H1 (cell line): Measurements from ENCODE around the gene ERP44.
"Not testable (repeated sequence)": the region's sequence is repeated elsewhere in the genome, so short reads cannot be mapped to it uniquely, and the experiment has no call there.

Experiments
- RAD21 ChIP-seq, 2 experiments: IDR thresholded peaks in 1 of 2; conservative IDR thresholded peaks in 1 of 2; 2 replicates each; pipeline ENCODE4 v1.6.1; 2011; ENCODE audit warnings: low read depth in 2 of 2, low read length in 2 of 2, improper control_type of control experiment in 1 of 2, inconsistent platforms in 1 of 2, mild to moderate bottlenecking in 1 of 2, moderate library complexity in 1 of 2
- SRF ChIP-seq: IDR thresholded peaks from 2 replicates; pipeline ENCODE4 v1.6.1; 2011; ENCODE audit warnings: mild to moderate bottlenecking, low read depth, low read length, moderate library complexity
- TF ChIP-seq, protein P1 (sequence below), 3 experiments: IDR thresholded peaks; 1 replicate in 2 of 3; 2 replicates in 1 of 3; pipeline versions ENCODE4 v1.5.1 to v1.6.1; 2011; ENCODE audit warnings: low read length in 3 of 3, mild to moderate bottlenecking in 3 of 3, inconsistent platforms in 2 of 3, low read depth in 1 of 3, moderate library complexity in 1 of 3; ENCODE audit not compliant: insufficient read depth in 1 of 3; ENCODE audit errors: control extremely low read depth in 1 of 3

- TF ChIP-seq SRF; RAD21 (IDR thresholded peaks at IDR 0.05 in 1 of 2, conservative IDR thresholded peaks at IDR 0.05 in 1 of 2; ENCODE audit: low read depth in 2 of 2, low read length in 2 of 2): not testable (repeated sequence)
- TF ChIP-seq, protein P1, sequence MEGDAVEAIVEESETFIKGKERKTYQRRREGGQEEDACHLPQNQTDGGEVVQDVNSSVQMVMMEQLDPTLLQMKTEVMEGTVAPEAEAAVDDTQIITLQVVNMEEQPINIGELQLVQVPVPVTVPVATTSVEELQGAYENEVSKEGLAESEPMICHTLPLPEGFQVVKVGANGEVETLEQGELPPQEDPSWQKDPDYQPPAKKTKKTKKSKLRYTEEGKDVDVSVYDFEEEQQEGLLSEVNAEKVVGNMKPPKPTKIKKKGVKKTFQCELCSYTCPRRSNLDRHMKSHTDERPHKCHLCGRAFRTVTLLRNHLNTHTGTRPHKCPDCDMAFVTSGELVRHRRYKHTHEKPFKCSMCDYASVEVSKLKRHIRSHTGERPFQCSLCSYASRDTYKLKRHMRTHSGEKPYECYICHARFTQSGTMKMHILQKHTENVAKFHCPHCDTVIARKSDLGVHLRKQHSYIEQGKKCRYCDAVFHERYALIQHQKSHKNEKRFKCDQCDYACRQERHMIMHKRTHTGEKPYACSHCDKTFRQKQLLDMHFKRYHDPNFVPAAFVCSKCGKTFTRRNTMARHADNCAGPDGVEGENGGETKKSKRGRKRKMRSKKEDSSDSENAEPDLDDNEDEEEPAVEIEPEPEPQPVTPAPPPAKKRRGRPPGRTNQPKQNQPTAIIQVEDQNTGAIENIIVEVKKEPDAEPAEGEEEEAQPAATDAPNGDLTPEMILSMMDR (IDR thresholded peaks at IDR 0.05; ENCODE audit: control extremely low read depth in 1 of 3, insufficient read depth in 1 of 3, low read depth in 1 of 3, low read length in 3 of 3): not testable (repeated sequence)
Measured at GRCh38 chr9:100145167-100145934, 46.6 kb upstream of the ERP44 start.
